Caco-2 (cell line): ENCODE data around the gene FGF10. TPM values are rescaled to one million over a fixed set of nuclear protein-coding genes. Genes with fewer than 3 reads are reported as not detected.
A peak's percentile ranks its signal among the peaks of the same experiment; 100 is the strongest.

Source experiments
- BruUV-seq: library from RNA; stranded (reverse); fragments of 400-500 nt; replicated peaks from 2 replicates; lab custom pipeline; 2021; lab: Mats Ljungman, UMichigan
- CTCF ChIA-PET: fragments of 300-600 bp; sonication (Branson Sonifier 250); formaldehyde crosslinking; loops from one replicate; lab custom pipeline; 2022; ENCODE audit warnings: antibody characterized with exemption; lab: Charles Lee
- POLR2A ChIA-PET: fragments of 300-600 bp; sonication (Branson Sonifier 250); formaldehyde crosslinking; loops from one replicate; lab custom pipeline; 2022; ENCODE audit warnings: antibody characterized with exemption; lab: Charles Lee
- DNase-seq, 2 experiments: peaks; one replicate each; pipeline versions ENCODE4 v3.0.0 to v3.0.0-alpha.2; 2020 to 2022
- H3K27me3 ChIP-seq: replicated peaks from 2 replicates; pipeline ENCODE4 v1.6.0; 2011; ENCODE audit warnings: low read length; ENCODE audit not compliant: control insufficient read depth, insufficient read depth
- H3K36me3 ChIP-seq: 2 replicates; pipeline ENCODE4 v1.5.1; 2011; ENCODE audit warnings: low read length; ENCODE audit not compliant: control insufficient read depth, insufficient read depth
- H3K4me1 ChIP-seq: fragments of 250-450 bp; sonication (Bioruptor Pico); 2 replicates; pipeline ENCODE4 v1.5.1; 2020; ENCODE audit warnings: mild to moderate bottlenecking
- H3K4me3 ChIP-seq: 2 replicates; pipeline ENCODE4 v1.5.1; 2011; ENCODE audit warnings: low read depth, mild to moderate bottlenecking, control low read depth, low read length
- H3K9me3 ChIP-seq: fragments of 250-450 bp; sonication (Bioruptor Pico); 2 replicates; pipeline ENCODE4 v1.5.1; 2020; ENCODE audit warnings: mild to moderate bottlenecking, moderate library complexity
- H3K27ac Mint-ChIP-seq: one replicate; pipeline ENCODE4 v1.8.0; 2022; ENCODE audit warnings: mixed read lengths; ENCODE audit not compliant: unreplicated experiment
- H3K27me3 Mint-ChIP-seq: one replicate; pipeline ENCODE4 v1.8.0; 2022; ENCODE audit warnings: mixed read lengths; ENCODE audit not compliant: insufficient read depth, unreplicated experiment
- H3K36me3 Mint-ChIP-seq: one replicate; pipeline ENCODE4 v1.8.0; 2022; ENCODE audit warnings: mild to moderate bottlenecking, mixed read lengths; ENCODE audit not compliant: insufficient read depth, unreplicated experiment
- H3K4me1 Mint-ChIP-seq: one replicate; pipeline ENCODE4 v1.8.0; 2022; ENCODE audit warnings: low read depth, mixed read lengths; ENCODE audit not compliant: unreplicated experiment
- H3K4me3 Mint-ChIP-seq: one replicate; pipeline ENCODE4 v1.8.0; 2022; ENCODE audit warnings: mild to moderate bottlenecking, moderate library complexity, mixed read lengths; ENCODE audit not compliant: unreplicated experiment
- H3K9me3 Mint-ChIP-seq: one replicate; pipeline ENCODE4 v1.8.0; 2022; ENCODE audit warnings: mixed read lengths; ENCODE audit not compliant: unreplicated experiment
- intact Hi-C: fragments of 100-400 bp; cut with micrococcal nuclease; formaldehyde crosslinking; loops from one replicate; pipeline ENCODE4 v1.10.0; 2022; ENCODE audit not compliant: unreplicated experiment
- total RNA-seq: library from RNA; stranded (reverse); gene quantifications from 2 replicates; pipeline ENCODE4 v1.2.3, GENCODE V29; 2022
- TF ChIP-seq, protein P1 (sequence below), 2 experiments: fragments of 200-600 bp in 1 of 2; IDR thresholded peaks; 1 replicate in 1 of 2; 2 replicates in 1 of 2; pipeline versions ENCODE4 v1.5.1 to v1.8.0; 2011 to 2022; ENCODE audit warnings: antibody characterized with exemption in 1 of 2, control low read depth in 1 of 2, inconsistent platforms in 1 of 2, low read depth in 1 of 2, low read length in 1 of 2, mild to moderate bottlenecking in 1 of 2, moderate library complexity in 1 of 2; ENCODE audit not compliant: insufficient read depth in 1 of 2, severe bottlenecking in 1 of 2, unreplicated experiment in 1 of 2

FGF10 gene
- total RNA-seq, 1 experiment from 2014 or later: not detected

DNA sequence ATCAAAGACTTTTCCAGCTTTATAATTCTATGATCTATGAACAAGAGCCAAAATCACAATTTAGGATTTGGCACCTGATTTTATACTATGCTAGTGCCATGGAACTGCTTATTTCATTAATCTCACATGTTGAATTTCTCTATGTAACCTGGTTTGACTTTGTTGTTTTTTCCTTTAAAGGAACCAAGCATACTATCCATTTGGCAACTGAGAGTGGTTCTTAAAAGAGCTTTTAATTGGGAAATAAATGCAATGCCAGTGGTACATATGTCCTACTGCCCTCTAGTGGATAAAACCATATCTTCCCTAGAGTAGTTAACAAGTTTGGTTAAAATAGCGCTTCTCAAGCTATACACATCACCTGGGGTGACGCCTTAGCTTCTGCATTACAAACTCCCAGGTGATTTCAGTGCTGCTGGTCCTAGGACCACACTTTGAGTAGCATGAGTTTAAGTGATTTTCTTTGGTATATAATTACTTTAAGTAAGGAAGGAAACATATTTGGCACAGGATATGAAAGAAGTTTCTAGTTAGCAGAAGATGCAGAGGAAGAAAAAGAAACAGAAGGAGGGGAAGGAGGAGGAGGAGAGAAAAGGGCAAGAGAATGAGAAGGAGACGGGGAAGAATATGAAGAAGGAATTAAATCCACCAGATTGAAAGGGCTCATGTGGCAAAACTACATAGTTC, 56.8 kb downstream of the FGF10 start:
- BruUV-seq: no TSS peak
- Mint-ChIP-seq H3K4me1 (no peaks in the 10 kb centered on the region), H3K36me3 (no peaks in the 10 kb centered on the region), H3K27ac (no peak overlapping the region), H3K4me3 (no peak overlapping the region), H3K27me3 (no peaks in the 10 kb centered on the region), H3K9me3 (no peaks in the 10 kb centered on the region)
- no peaks in the 10 kb centered on the region for H3K27me3 ChIP-seq
- intact Hi-C loops: loop anchor here (1.0 kb wide), 2 partner anchors 442 to 602 kb away; no protein-coding TSS in a partner anchor
- DNase-seq: peak in 1 of 2 experiments; percentile 33
- no peaks in the 10 kb centered on the region for H3K36me3 ChIP-seq
- H3K4me3 ChIP-seq: no peak overlapping the region
- H3K9me3 ChIP-seq: no peaks in the 10 kb centered on the region
- TF ChIP-seq, protein P1, sequence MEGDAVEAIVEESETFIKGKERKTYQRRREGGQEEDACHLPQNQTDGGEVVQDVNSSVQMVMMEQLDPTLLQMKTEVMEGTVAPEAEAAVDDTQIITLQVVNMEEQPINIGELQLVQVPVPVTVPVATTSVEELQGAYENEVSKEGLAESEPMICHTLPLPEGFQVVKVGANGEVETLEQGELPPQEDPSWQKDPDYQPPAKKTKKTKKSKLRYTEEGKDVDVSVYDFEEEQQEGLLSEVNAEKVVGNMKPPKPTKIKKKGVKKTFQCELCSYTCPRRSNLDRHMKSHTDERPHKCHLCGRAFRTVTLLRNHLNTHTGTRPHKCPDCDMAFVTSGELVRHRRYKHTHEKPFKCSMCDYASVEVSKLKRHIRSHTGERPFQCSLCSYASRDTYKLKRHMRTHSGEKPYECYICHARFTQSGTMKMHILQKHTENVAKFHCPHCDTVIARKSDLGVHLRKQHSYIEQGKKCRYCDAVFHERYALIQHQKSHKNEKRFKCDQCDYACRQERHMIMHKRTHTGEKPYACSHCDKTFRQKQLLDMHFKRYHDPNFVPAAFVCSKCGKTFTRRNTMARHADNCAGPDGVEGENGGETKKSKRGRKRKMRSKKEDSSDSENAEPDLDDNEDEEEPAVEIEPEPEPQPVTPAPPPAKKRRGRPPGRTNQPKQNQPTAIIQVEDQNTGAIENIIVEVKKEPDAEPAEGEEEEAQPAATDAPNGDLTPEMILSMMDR (IDR thresholded peaks at IDR 0.05; ENCODE audit: insufficient read depth in 1 of 2, low read depth in 1 of 2, low read length in 1 of 2, severe bottlenecking in 1 of 2, unreplicated experiment in 1 of 2): peak; percentile 50 to 56
- ChIA-PET CTCF (interaction anchor here (0.7 to 1.1 kb wide), 3 partner anchors 140 to 701 kb away, joined by 3 to 10 read pairs (median 3); no protein-coding TSS in a partner anchor), POLR2A (no interaction called here)
- H3K4me1 ChIP-seq: no peaks in the 10 kb centered on the region

DNA sequence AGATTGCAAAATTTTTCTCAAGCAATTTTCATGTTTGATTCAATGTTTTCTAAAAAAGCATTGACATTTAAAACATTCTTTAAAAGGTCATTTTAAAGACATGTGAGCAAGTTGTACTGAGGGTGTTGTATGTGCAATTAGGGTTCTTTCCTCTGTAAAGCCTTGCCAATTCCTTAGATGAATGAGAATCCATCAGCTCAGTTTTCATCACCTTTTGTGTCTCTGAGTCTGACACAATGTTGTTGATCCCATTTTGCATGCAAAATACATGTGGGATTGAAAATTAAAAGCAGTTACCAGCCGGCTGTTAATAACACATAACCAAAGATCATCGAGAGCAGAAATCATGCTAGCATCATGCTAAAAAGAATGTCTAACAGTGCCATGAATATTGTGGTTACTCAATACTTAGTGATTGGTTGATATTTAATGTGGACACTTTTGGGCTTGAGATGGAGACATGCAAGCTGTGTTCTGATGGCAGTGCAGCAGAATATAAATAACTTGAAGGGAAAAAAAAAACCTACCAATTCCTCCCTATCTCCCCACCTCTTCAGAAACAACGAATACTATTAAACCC, 57.7 kb downstream of the FGF10 start:
- H3K4me3 Mint-ChIP-seq: no peak overlapping the region
- POLR2A ChIA-PET: no interaction called here
- intact Hi-C loops: loop anchor here (1.0 kb wide), 2 partner anchors 443 to 601 kb away; no protein-coding TSS in a partner anchor

GRCh38 chr5:44329716-44330115, 59.5 kb downstream of the FGF10 start:
- no peak overlapping the region for H3K27ac Mint-ChIP-seq
- no peaks in the 10 kb centered on the region for H3K4me1 ChIP-seq
- no peaks in the 10 kb centered on the region for H3K9me3 ChIP-seq
- no peak for DNase-seq
- POLR2A ChIA-PET: no interaction called here
- no peaks in the 10 kb centered on the region for H3K27me3 ChIP-seq
- CTCF ChIA-PET: no interaction called here
- TF ChIP-seq, protein P1 (IDR thresholded peaks at IDR 0.05; ENCODE audit: insufficient read depth in 1 of 2, low read depth in 1 of 2, low read length in 1 of 2, severe bottlenecking in 1 of 2, unreplicated experiment in 1 of 2): no peak
- intact Hi-C loops: loop anchor here (5.0 kb wide), 1 partner anchor 582 kb away; no protein-coding TSS in a partner anchor
- no peaks in the 10 kb centered on the region for H3K36me3 ChIP-seq
- H3K36me3 Mint-ChIP-seq: no peaks in the 10 kb centered on the region
- H3K9me3 Mint-ChIP-seq: no peaks in the 10 kb centered on the region
- H3K4me3 ChIP-seq: no peak overlapping the region
- H3K27me3 Mint-ChIP-seq: no peaks in the 10 kb centered on the region
- BruUV-seq: no TSS peak
- H3K4me3 Mint-ChIP-seq: no peak overlapping the region
- H3K4me1 Mint-ChIP-seq: no peaks in the 10 kb centered on the region

More for the DNA sequence above, 57.7 kb downstream of the FGF10 start:
- Histone ChIP-seq H3K36me3 (no peaks in the 10 kb centered on the region), H3K9me3 (no peaks in the 10 kb centered on the region), H3K4me1 (no peaks in the 10 kb centered on the region), H3K27me3 (no peaks in the 10 kb centered on the region), H3K4me3 (no peak overlapping the region)
- DNase-seq: no peak
- CTCF ChIA-PET: interaction anchor here (1.0 to 1.1 kb wide), 2 partner anchors 139 to 700 kb away, joined by 3 to 10 read pairs; no protein-coding TSS in a partner anchor
- Mint-ChIP-seq H3K27ac (no peak overlapping the region), H3K36me3 (no peaks in the 10 kb centered on the region), H3K9me3 (no peaks in the 10 kb centered on the region), H3K27me3 (no peaks in the 10 kb centered on the region), H3K4me1 (no peaks in the 10 kb centered on the region)
- TF ChIP-seq, protein P1 (IDR thresholded peaks at IDR 0.05; ENCODE audit: insufficient read depth in 1 of 2, low read depth in 1 of 2, low read length in 1 of 2, severe bottlenecking in 1 of 2, unreplicated experiment in 1 of 2): no peak
- no TSS peak for BruUV-seq
